ENCODE data around the gene SEPTIN10. TPM values are rescaled to one million over a fixed set of nuclear protein-coding genes. Genes with fewer than 3 reads are reported as not detected.

The SEPTIN10 gene
- total and polyA plus RNA-seq, 2 experiments from 2014 or later: 52.3 to 85.1 TPM

GRCh38 chr2:109558076-109558882 is 55.5 kb downstream of the SEPTIN10 start (continued):
- TF ChIP-seq ZNF462 (CRISPR knock-in tag; IDR thresholded peaks at IDR 0.05) (no peak), EZH2 (IDR thresholded peaks at IDR 0.05; ENCODE audit: low read depth, unreplicated experiment) (no peak), POLR2AphosphoS5 (IDR thresholded peaks at IDR 0.05; ENCODE audit: low read depth) (no peak), CTCF (conservative IDR thresholded peaks at IDR 0.05; ENCODE audit: low read depth in 2 of 2) (no peak), CREB1 (CRISPR knock-in tag; IDR thresholded peaks at IDR 0.05; ENCODE audit: low read depth) (no peak), JUNB (IDR thresholded peaks at IDR 0.05; ENCODE audit: unreplicated experiment) (no peak), STAT1 (IDR thresholded peaks at IDR 0.05; ENCODE audit: unreplicated experiment) (no peak), ZNF114 (CRISPR knock-in tag; IDR thresholded peaks at IDR 0.05) (no peak), REST (IDR thresholded peaks at IDR 0.05; ENCODE audit: unreplicated experiment) (no peak), EZH2phosphoT487 (IDR thresholded peaks at IDR 0.05; ENCODE audit: unreplicated experiment) (no peak)
